Measurements from ENCODE around the gene SSH2.

DNA sequence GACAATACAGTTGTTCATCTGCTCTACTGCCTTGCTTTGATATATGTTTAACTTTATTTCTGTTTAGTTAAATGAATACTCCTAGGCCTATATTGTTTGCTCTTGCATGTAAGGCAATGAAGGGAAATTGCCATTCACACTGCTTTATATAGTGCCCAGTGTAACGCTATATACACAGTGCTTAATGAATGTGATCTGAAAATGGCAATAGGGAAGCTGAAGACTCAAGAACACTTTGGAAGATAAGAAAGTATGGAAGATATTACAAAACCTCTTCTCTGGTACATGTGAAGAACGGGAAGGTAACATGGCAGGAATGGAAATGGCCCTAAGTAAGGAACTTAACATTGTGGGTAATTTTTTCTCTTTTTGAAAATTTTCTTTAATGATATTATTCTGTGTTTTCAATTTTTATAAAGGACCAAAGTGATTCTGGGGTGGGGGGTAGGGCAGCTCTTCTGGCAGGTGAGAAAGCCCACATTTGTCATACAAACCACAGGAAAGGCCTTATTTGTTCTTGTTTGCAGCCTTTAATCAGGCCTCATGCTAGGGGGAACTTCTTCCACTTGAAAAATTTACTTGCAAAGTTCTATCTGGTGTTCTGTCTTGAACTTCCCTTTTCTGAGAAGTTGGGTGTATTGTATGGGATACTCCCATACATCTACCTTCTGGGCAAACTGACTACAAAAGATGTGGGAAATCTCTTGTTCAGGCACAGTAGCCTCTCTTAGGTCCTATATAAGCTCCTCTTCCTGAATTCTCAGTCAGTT lies 206.6 kb downstream of the SSH2 start:
- TF ChIP-seq, protein P1, sequence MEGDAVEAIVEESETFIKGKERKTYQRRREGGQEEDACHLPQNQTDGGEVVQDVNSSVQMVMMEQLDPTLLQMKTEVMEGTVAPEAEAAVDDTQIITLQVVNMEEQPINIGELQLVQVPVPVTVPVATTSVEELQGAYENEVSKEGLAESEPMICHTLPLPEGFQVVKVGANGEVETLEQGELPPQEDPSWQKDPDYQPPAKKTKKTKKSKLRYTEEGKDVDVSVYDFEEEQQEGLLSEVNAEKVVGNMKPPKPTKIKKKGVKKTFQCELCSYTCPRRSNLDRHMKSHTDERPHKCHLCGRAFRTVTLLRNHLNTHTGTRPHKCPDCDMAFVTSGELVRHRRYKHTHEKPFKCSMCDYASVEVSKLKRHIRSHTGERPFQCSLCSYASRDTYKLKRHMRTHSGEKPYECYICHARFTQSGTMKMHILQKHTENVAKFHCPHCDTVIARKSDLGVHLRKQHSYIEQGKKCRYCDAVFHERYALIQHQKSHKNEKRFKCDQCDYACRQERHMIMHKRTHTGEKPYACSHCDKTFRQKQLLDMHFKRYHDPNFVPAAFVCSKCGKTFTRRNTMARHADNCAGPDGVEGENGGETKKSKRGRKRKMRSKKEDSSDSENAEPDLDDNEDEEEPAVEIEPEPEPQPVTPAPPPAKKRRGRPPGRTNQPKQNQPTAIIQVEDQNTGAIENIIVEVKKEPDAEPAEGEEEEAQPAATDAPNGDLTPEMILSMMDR (IDR thresholded peaks at IDR 0.05): no peak
- no peak for TF ChIP-seq EP300 (IDR thresholded peaks at IDR 0.05)
- no peak for TF ChIP-seq POLR2A (IDR thresholded peaks at IDR 0.05)
